ENCODE measurements around the gene SELENOV. TPM values are rescaled to one million over a fixed set of nuclear protein-coding genes. Genes with fewer than 3 reads are reported as not detected.

SELENOV gene
- total and polyA plus RNA-seq, 9 of the 15 experiments (the other 6 are each of a cell fraction or from before 2014, with no cell fraction given), result 0.04 to 0.09 (median 0.06) TPM; not detected in 4

DNA sequence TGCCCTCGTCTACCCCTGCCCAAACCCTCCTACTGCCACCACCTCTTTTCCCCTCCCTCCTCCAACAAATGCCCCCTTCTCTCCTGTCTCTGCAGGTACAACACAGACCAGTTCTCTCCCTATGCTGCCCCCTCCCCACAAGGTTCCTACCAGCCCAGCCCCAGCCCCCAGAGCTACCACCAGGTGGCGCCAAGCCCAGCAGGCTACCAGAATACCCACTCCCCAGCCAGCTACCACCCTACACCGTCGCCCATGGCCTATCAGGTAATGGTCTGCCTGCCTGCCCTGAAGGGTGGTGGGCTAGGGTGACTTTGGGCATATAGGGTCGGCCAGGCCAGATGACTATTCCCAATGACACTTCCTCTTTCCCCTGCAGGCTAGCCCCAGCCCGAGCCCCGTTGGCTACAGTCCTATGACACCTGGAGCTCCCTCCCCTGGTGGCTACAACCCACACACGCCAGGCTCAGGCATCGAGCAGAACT lies 40.8 kb upstream of the SELENOV start (continued):
- TF ChIP-seq, protein P1, sequence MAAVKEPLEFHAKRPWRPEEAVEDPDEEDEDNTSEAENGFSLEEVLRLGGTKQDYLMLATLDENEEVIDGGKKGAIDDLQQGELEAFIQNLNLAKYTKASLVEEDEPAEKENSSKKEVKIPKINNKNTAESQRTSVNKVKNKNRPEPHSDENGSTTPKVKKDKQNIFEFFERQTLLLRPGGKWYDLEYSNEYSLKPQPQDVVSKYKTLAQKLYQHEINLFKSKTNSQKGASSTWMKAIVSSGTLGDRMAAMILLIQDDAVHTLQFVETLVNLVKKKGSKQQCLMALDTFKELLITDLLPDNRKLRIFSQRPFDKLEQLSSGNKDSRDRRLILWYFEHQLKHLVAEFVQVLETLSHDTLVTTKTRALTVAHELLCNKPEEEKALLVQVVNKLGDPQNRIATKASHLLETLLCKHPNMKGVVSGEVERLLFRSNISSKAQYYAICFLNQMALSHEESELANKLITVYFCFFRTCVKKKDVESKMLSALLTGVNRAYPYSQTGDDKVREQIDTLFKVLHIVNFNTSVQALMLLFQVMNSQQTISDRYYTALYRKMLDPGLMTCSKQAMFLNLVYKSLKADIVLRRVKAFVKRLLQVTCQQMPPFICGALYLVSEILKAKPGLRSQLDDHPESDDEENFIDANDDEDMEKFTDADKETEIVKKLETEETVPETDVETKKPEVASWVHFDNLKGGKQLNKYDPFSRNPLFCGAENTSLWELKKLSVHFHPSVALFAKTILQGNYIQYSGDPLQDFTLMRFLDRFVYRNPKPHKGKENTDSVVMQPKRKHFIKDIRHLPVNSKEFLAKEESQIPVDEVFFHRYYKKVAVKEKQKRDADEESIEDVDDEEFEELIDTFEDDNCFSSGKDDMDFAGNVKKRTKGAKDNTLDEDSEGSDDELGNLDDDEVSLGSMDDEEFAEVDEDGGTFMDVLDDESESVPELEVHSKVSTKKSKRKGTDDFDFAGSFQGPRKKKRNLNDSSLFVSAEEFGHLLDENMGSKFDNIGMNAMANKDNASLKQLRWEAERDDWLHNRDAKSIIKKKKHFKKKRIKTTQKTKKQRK (IDR thresholded peaks at IDR 0.05; ENCODE audit: borderline replicate concordance, low read depth, low read length), result no peak
- no peak for TF ChIP-seq KHSRP (IDR thresholded peaks at IDR 0.05)
- TF ChIP-seq, protein P2, sequence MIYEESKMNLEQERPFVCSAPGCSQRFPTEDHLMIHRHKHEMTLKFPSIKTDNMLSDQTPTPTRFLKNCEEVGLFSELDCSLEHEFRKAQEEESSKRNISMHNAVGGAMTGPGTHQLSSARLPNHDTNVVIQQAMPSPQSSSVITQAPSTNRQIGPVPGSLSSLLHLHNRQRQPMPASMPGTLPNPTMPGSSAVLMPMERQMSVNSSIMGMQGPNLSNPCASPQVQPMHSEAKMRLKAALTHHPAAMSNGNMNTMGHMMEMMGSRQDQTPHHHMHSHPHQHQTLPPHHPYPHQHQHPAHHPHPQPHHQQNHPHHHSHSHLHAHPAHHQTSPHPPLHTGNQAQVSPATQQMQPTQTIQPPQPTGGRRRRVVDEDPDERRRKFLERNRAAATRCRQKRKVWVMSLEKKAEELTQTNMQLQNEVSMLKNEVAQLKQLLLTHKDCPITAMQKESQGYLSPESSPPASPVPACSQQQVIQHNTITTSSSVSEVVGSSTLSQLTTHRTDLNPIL (CRISPR knock-in tag; IDR thresholded peaks at IDR 0.05), result no peak
- TF ChIP-seq SPI1 (IDR thresholded peaks at IDR 0.05; ENCODE audit: borderline replicate concordance, low read depth, low read length), result peak; percentile 65
- TF ChIP-seq KAT7 (CRISPR knock-in tag; IDR thresholded peaks at IDR 0.05; ENCODE audit: borderline replicate concordance), result no peak
- peak; percentile 14; the same call in 1 of the 2 replicates for TF ChIP-seq HDGF (IDR thresholded peaks at IDR 0.05)
- TF ChIP-seq U2AF1 (optimal IDR thresholded peaks at IDR 0.05; ENCODE audit: low read depth, low read length), result no peak
- no peak for TF ChIP-seq SRSF7 (optimal IDR thresholded peaks at IDR 0.05; ENCODE audit: low read depth, low read length)
- TF ChIP-seq, protein P3, sequence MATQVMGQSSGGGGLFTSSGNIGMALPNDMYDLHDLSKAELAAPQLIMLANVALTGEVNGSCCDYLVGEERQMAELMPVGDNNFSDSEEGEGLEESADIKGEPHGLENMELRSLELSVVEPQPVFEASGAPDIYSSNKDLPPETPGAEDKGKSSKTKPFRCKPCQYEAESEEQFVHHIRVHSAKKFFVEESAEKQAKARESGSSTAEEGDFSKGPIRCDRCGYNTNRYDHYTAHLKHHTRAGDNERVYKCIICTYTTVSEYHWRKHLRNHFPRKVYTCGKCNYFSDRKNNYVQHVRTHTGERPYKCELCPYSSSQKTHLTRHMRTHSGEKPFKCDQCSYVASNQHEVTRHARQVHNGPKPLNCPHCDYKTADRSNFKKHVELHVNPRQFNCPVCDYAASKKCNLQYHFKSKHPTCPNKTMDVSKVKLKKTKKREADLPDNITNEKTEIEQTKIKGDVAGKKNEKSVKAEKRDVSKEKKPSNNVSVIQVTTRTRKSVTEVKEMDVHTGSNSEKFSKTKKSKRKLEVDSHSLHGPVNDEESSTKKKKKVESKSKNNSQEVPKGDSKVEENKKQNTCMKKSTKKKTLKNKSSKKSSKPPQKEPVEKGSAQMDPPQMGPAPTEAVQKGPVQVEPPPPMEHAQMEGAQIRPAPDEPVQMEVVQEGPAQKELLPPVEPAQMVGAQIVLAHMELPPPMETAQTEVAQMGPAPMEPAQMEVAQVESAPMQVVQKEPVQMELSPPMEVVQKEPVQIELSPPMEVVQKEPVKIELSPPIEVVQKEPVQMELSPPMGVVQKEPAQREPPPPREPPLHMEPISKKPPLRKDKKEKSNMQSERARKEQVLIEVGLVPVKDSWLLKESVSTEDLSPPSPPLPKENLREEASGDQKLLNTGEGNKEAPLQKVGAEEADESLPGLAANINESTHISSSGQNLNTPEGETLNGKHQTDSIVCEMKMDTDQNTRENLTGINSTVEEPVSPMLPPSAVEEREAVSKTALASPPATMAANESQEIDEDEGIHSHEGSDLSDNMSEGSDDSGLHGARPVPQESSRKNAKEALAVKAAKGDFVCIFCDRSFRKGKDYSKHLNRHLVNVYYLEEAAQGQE (IDR thresholded peaks at IDR 0.05; ENCODE audit: borderline replicate concordance), result peak; percentile 26
- TF ChIP-seq, protein P3 (CRISPR knock-in tag; IDR thresholded peaks at IDR 0.05; ENCODE audit: low read depth), result no peak
- no peak for TF ChIP-seq ZNF668 (CRISPR knock-in tag; IDR thresholded peaks at IDR 0.05)
- no peak for TF ChIP-seq ZNF253 (CRISPR knock-in tag; conservative IDR thresholded peaks at IDR 0.05)
- peak; percentile 76 for TF ChIP-seq ZBTB7A (IDR thresholded peaks at IDR 0.05; ENCODE audit: borderline replicate concordance, control insufficient read depth, low read depth, low read length)
- TF ChIP-seq, protein P4, sequence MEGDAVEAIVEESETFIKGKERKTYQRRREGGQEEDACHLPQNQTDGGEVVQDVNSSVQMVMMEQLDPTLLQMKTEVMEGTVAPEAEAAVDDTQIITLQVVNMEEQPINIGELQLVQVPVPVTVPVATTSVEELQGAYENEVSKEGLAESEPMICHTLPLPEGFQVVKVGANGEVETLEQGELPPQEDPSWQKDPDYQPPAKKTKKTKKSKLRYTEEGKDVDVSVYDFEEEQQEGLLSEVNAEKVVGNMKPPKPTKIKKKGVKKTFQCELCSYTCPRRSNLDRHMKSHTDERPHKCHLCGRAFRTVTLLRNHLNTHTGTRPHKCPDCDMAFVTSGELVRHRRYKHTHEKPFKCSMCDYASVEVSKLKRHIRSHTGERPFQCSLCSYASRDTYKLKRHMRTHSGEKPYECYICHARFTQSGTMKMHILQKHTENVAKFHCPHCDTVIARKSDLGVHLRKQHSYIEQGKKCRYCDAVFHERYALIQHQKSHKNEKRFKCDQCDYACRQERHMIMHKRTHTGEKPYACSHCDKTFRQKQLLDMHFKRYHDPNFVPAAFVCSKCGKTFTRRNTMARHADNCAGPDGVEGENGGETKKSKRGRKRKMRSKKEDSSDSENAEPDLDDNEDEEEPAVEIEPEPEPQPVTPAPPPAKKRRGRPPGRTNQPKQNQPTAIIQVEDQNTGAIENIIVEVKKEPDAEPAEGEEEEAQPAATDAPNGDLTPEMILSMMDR (IDR thresholded peaks at IDR 0.05 in 2 of 3, conservative IDR thresholded peaks at IDR 0.05 in 1 of 3; ENCODE audit: insufficient read depth in 2 of 3, low read depth in 1 of 3, low read length in 3 of 3), result peak; percentile 75 to 83 (median 82)

Data from K562 (cell line).